ENCODE data around the gene POLDIP3. TPM values are rescaled to one million over a fixed set of nuclear protein-coding genes. Genes with fewer than 3 reads are reported as not detected.

POLDIP3 gene
- total RNA-seq, 6 experiments from 2014 or later, result 17.1 to 22.6 (median 21.1) TPM

DNA sequence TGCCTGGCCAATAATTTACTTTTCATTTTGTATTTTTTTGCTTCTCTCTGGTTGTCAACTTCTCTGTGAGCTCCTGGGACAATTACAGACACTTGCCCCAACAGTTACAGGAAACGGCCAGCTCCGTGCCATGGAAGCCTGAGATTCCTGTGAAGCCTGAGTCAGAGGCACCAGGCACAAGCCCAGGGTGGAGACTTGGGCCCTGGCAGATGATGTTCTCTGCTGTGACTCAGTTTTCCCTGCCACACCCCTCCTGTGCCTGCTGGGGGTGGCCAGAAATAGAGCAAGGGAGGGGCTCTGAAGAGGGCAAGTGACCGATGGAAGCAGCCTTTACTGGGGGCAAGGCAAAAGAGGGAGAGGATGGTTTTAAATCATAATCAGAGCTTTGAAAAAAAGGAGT lies 20.8 kb upstream of the POLDIP3 start:
- Histone ChIP-seq H3K9me3 (no peaks in the 10 kb centered on the region), H3K4me1 (peaks cover 0 to 20% (median 2%) of the 10 kb centered on the region in 4 donors), H3K36me3 (peaks cover 0 to 33% (median 18%) of the 10 kb centered on the region in 4 donors), H3K4me3 (no peak overlapping the region), H3K27ac (no peak overlapping the region), H3K27me3 (no peaks in the 10 kb centered on the region)
- no peak for DNase-seq
- intact Hi-C loops (cut with DNase I), result no loop called here
- WGBS (ENCODE audit: insufficient coverage, low coverage, low lambda C conversion rate, missing lambda C conversion rate), result 90% methylated on average over 3 of the region's 3 CpGs
- ATAC-seq, result peak in 1 of 4 donors; percentile 38
- TF ChIP-seq POLR2A (IDR thresholded peaks at IDR 0.05), result no peak
- TF ChIP-seq, protein P1, sequence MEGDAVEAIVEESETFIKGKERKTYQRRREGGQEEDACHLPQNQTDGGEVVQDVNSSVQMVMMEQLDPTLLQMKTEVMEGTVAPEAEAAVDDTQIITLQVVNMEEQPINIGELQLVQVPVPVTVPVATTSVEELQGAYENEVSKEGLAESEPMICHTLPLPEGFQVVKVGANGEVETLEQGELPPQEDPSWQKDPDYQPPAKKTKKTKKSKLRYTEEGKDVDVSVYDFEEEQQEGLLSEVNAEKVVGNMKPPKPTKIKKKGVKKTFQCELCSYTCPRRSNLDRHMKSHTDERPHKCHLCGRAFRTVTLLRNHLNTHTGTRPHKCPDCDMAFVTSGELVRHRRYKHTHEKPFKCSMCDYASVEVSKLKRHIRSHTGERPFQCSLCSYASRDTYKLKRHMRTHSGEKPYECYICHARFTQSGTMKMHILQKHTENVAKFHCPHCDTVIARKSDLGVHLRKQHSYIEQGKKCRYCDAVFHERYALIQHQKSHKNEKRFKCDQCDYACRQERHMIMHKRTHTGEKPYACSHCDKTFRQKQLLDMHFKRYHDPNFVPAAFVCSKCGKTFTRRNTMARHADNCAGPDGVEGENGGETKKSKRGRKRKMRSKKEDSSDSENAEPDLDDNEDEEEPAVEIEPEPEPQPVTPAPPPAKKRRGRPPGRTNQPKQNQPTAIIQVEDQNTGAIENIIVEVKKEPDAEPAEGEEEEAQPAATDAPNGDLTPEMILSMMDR (IDR thresholded peaks at IDR 0.05), result no peak

DNA sequence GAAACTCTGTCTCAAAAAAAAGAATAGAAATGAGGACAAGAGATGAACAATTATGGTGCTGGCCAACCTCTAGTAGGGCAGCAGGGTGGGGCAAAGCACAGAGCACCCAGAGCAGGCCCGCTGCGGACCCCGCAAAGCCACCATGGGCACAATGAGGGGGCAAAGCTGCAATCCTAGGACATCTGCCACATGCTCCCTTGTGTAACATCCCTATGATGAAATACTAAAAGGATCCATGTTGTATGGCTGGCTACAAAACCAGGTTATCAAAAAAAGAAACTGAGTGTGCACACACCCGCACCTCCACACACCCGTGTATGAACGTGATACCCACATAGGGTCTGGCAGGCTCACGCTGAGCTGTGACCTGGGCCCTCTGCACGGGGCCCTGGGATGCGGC lies 18.3 kb upstream of the POLDIP3 start:
- intact Hi-C loops (cut with DNase I), result no loop called here
- DNase-seq (no peak), ATAC-seq (peak in 1 of 4 donors; percentile 57)
- Histone ChIP-seq H3K27me3 (no peaks in the 10 kb centered on the region), H3K9me3 (no peaks in the 10 kb centered on the region), H3K36me3 (peaks cover 0 to 57% (median 29%) of the 10 kb centered on the region in 4 donors), H3K27ac (no peak overlapping the region), H3K4me1 (peaks cover 0 to 14% (median 2%) of the 10 kb centered on the region in 4 donors), H3K4me3 (no peak overlapping the region)
- 74% methylated on average over 6 of the region's 9 CpGs for WGBS (ENCODE audit: insufficient coverage, low coverage, low lambda C conversion rate, missing lambda C conversion rate)
- TF ChIP-seq, protein P1 (IDR thresholded peaks at IDR 0.05), result no peak
- TF ChIP-seq POLR2A (IDR thresholded peaks at IDR 0.05), result no peak

DNA sequence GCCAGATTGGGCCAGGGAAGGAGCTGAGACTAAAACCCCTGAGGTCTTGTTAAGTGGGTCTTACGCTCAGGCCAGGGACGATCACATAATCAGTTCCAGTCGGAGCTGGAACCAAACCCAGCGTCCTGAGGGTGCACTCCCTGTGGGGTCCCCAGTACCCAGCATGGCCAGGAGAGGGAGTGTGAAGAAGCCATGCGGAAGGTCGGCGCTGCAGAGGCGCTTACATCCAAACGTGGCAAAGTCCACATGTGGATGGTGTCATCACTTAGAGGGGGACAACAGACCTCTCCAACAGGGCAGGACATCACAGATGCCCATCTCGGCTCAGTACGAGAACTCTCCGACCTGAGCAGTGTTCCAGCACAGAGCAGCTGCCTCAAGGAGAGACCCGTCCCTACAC lies 17.4 kb upstream of the POLDIP3 start:
- Histone ChIP-seq H3K36me3 (peaks cover 5 to 66% (median 38%) of the 10 kb centered on the region in 4 donors), H3K27ac (no peak overlapping the region), H3K27me3 (no peaks in the 10 kb centered on the region), H3K9me3 (no peaks in the 10 kb centered on the region), H3K4me1 (peaks cover 0 to 14% (median 2%) of the 10 kb centered on the region in 4 donors), H3K4me3 (no peak overlapping the region)
- TF ChIP-seq, protein P1 (IDR thresholded peaks at IDR 0.05), result peak; percentile 17 to 35 (median 28)
- TF ChIP-seq POLR2A (IDR thresholded peaks at IDR 0.05), result no peak
- ATAC-seq (peak; percentile 6 to 54 (median 34)), DNase-seq (no peak)
- WGBS (ENCODE audit: insufficient coverage, low coverage, low lambda C conversion rate, missing lambda C conversion rate), result 63% methylated on average over 9 of the region's 13 CpGs
- intact Hi-C loops (cut with DNase I), result no loop called here

DNA sequence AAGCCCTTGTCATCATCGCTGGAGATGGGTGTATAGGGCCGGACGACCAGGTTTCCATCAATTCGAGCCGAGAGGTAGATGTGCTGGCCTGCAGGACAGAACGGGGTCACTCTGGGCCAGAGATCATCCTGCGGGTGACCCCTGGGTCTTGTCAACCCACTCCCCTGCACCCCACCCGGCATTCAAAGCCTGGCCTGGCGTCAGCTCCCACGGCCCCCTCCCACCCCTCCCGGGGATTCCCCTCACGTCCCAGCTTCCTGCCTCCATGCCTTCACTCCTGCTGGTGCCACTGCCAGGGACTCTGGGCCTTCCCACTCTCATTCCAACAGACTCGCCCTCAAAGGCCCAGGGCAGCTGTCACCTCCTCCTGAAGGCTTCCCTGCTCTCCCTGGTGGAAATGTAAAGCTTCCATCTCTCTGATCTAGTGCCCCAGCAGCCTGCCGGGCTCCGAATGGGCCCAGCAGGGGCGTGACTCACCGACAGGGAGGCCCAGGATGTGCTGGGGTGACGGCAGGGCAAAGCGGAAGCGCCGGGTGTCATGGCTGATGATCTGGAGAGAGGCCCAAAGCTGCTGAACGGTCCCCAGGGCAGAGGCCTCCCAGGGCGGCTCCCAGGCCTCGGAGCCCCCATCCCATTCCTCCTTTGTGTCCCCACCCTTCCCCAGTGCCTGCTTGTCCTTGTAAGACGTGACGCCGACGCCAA lies 16.4 kb upstream of the POLDIP3 start:
- peaks cover 0 to 14% (median 2%) of the 10 kb centered on the region in 4 donors for H3K4me1 ChIP-seq
- H3K36me3 ChIP-seq, result peaks cover 5 to 72% (median 42%) of the 10 kb centered on the region in 4 donors
- DNase-seq (no peak), ATAC-seq (no peak)
- H3K27ac ChIP-seq, result no peak overlapping the region
- no peak overlapping the region for H3K4me3 ChIP-seq
- H3K27me3 ChIP-seq, result no peaks in the 10 kb centered on the region
- intact Hi-C loops (cut with DNase I), result no loop called here
- no peaks in the 10 kb centered on the region for H3K9me3 ChIP-seq
- TF ChIP-seq, protein P1 (IDR thresholded peaks at IDR 0.05), result no peak
- WGBS (ENCODE audit: insufficient coverage, low coverage, low lambda C conversion rate, missing lambda C conversion rate), result 94% methylated on average over 6 of the region's 28 CpGs
